Neural crest cell (in vitro differentiated cells): ENCODE data around the gene PRR23E. TPM values are rescaled to one million over a fixed set of nuclear protein-coding genes. Genes with fewer than 3 reads are reported as not detected.

Experiments
- DNase-seq: peaks from one replicate; pipeline ENCODE4 v3.0.0; 2021; ENCODE audit warnings: low read depth, mixed read lengths, low spot score
- H3K27ac Mint-ChIP-seq: one replicate; pipeline ENCODE4 v1.8.0; 2021; ENCODE audit warnings: mild to moderate bottlenecking, mixed read lengths; ENCODE audit not compliant: unreplicated experiment
- H3K27me3 Mint-ChIP-seq: 2 replicates; pipeline ENCODE4 v1.8.0; 2021; ENCODE audit warnings: low read depth, mild to moderate bottlenecking, mixed read lengths
- H3K36me3 Mint-ChIP-seq: 2 replicates; pipeline ENCODE4 v1.8.0; 2021; ENCODE audit warnings: low read depth, mild to moderate bottlenecking, mixed read lengths
- H3K4me1 Mint-ChIP-seq: 2 replicates; pipeline ENCODE4 v1.8.0; 2021; ENCODE audit warnings: mixed read lengths
- H3K4me3 Mint-ChIP-seq: one replicate; pipeline ENCODE4 v1.8.0; 2021; ENCODE audit warnings: mild to moderate bottlenecking, mixed read lengths
- H3K9me3 Mint-ChIP-seq: 2 replicates; pipeline ENCODE4 v1.8.0; 2021; ENCODE audit warnings: mixed read lengths
- CTCF ChIP-seq: fragments of 200-600 bp; sonication (generic); conservative IDR thresholded peaks from 2 replicates; pipeline ENCODE4 v1.5.0; 2021; ENCODE audit warnings: antibody characterized with exemption, mild to moderate bottlenecking
- total RNA-seq: library from RNA; stranded (reverse); gene quantifications from 2 replicates; pipeline ENCODE4 v1.2.1, GENCODE V29; 2021

Gene PRR23E
- total RNA-seq, 1 donor from 2014 or later, result not detected

- Mint-ChIP-seq H3K4me3 (no peak overlapping the region), H3K9me3 (peaks cover 14% of the 10 kb centered on the region), H3K27me3 (no peaks in the 10 kb centered on the region), H3K4me1 (peaks cover 11% of the 10 kb centered on the region), H3K36me3 (peaks cover 9% of the 10 kb centered on the region), H3K27ac (peak overlapping the region; percentile 39)
- DNase-seq, result no peak
- TF ChIP-seq CTCF, result no peak
These were observed 9.8 kb upstream of the PRR23E start for GRCh38 chr3:127182848-127183714.

- peaks cover 11% of the 10 kb centered on the region for H3K4me1 Mint-ChIP-seq
- peaks cover 7% of the 10 kb centered on the region for H3K36me3 Mint-ChIP-seq
- H3K27ac Mint-ChIP-seq, result no peak overlapping the region
- H3K4me3 Mint-ChIP-seq, result no peak overlapping the region
- peaks cover 7% of the 10 kb centered on the region for H3K27me3 Mint-ChIP-seq
- peaks cover 12% of the 10 kb centered on the region for H3K9me3 Mint-ChIP-seq
- DNase-seq, result no peak
- TF ChIP-seq CTCF, result no peak
These were observed 8.7 kb upstream of the PRR23E start for GRCh38 chr3:127183931-127184869.

- Mint-ChIP-seq H3K27ac (no peak overlapping the region), H3K9me3 (peaks cover 7% of the 10 kb centered on the region), H3K4me3 (no peak overlapping the region), H3K36me3 (peaks cover 4% of the 10 kb centered on the region), H3K4me1 (peaks cover 11% of the 10 kb centered on the region), H3K27me3 (peaks cover 7% of the 10 kb centered on the region)
- no peak for DNase-seq
- TF ChIP-seq CTCF, result no peak
These were observed 8.1 kb upstream of the PRR23E start for GRCh38 chr3:127184870-127185216.

GRCh38 chr3:127185268-127185667 is 7.7 kb upstream of the PRR23E start:
- DNase-seq, result no peak
- Mint-ChIP-seq H3K27ac (no peak overlapping the region), H3K4me3 (no peak overlapping the region), H3K27me3 (peaks cover 7% of the 10 kb centered on the region), H3K9me3 (peaks cover 7% of the 10 kb centered on the region), H3K4me1 (peaks cover 11% of the 10 kb centered on the region), H3K36me3 (peaks cover 3% of the 10 kb centered on the region)
- no peak for TF ChIP-seq CTCF

- Mint-ChIP-seq H3K9me3 (peaks cover 7% of the 10 kb centered on the region), H3K4me1 (peaks cover 11% of the 10 kb centered on the region), H3K36me3 (peaks cover 2% of the 10 kb centered on the region), H3K27ac (peak overlapping the region; percentile 37), H3K27me3 (peaks cover 7% of the 10 kb centered on the region), H3K4me3 (no peak overlapping the region)
- DNase-seq, result no peak
- TF ChIP-seq CTCF, result no peak
These were observed 6.8 kb upstream of the PRR23E start for GRCh38 chr3:127185962-127186674.
